A549 (cell line): ENCODE data around the gene PGAP1.

Source experiments
- CHD2 ChIP-seq: fragments of 150-350 bp; IDR thresholded peaks from 2 replicates; pipeline ENCODE4 v1.6.1; 2014; ENCODE audit warnings: low read length; ENCODE audit not compliant: partially characterized antibody
- CTCF ChIP-seq: fragments of >200 bp; sonication (Bioruptor Twin); formaldehyde crosslinking; IDR thresholded peaks from 3 replicates; pipeline ENCODE4 v1.5.1; 2016
- EP300 ChIP-seq, 2 experiments: fragments of >200 bp; sonication (Bioruptor Twin); formaldehyde crosslinking; IDR thresholded peaks; 2 replicates in 1 of 2; 3 replicates in 1 of 2; pipeline ENCODE4 v1.6.1; 2016 to 2017
- REST ChIP-seq: fragments of 200-600 bp; sonication (generic); IDR thresholded peaks from 2 replicates; pipeline ENCODE4 v1.6.1; 2016; ENCODE audit warnings: antibody characterized with exemption, mild to moderate bottlenecking, moderate library complexity

GRCh38 chr2:196798980-196799379 lies 127.5 kb downstream of the PGAP1 start:
- TF ChIP-seq REST, result no peak
- TF ChIP-seq CTCF, result no peak
- no peak for TF ChIP-seq EP300 (IDR thresholded peaks at IDR 0.05)
- no peak for TF ChIP-seq CHD2
